ENCODE results near the gene CNOT9. TPM values are rescaled to one million over a fixed set of nuclear protein-coding genes. Genes with fewer than 3 reads are reported as not detected.

The CNOT9 gene
- total RNA-seq, 1 donor from 2014 or later, result 72.3 TPM

DNA sequence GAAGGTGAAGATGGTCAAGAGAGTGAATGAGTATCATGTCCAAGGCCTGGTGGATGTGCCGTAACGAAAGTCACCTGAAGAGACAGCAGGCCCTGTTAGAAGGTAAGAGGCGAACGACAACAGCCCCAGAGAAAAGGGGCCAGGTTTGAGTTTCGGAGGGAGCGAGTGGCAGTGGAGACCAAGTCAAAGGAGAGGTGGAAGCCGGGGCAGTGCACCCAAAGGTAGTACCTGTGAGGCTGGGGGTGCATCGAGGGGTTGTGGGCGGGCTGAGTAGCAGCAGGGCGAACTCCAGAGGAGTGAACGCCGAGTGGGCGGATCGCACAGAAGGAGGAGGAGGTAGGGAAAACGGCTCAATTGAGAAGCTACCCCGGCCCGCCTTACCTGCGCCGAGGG is 846 bp upstream of the CNOT9 start:
- no peak for DNase-seq (ENCODE audit: low spot score, unreplicated experiment)
- TF ChIP-seq, protein P1, sequence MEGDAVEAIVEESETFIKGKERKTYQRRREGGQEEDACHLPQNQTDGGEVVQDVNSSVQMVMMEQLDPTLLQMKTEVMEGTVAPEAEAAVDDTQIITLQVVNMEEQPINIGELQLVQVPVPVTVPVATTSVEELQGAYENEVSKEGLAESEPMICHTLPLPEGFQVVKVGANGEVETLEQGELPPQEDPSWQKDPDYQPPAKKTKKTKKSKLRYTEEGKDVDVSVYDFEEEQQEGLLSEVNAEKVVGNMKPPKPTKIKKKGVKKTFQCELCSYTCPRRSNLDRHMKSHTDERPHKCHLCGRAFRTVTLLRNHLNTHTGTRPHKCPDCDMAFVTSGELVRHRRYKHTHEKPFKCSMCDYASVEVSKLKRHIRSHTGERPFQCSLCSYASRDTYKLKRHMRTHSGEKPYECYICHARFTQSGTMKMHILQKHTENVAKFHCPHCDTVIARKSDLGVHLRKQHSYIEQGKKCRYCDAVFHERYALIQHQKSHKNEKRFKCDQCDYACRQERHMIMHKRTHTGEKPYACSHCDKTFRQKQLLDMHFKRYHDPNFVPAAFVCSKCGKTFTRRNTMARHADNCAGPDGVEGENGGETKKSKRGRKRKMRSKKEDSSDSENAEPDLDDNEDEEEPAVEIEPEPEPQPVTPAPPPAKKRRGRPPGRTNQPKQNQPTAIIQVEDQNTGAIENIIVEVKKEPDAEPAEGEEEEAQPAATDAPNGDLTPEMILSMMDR (IDR thresholded peaks at IDR 0.05; ENCODE audit: unreplicated experiment), result no peak
- Mint-ChIP-seq H3K4me1 (ENCODE audit: low read depth) (peaks cover 29% of the 10 kb centered on the region), H3K4me3 (ENCODE audit: low read depth) (peak overlapping the region; percentile 88), H3K27ac (peak overlapping the region; percentile 100), H3K36me3 (ENCODE audit: insufficient read depth) (peaks cover 5% of the 10 kb centered on the region), H3K9me3 (ENCODE audit: low read depth) (no peaks in the 10 kb centered on the region), H3K27me3 (no peaks in the 10 kb centered on the region)

DNA sequence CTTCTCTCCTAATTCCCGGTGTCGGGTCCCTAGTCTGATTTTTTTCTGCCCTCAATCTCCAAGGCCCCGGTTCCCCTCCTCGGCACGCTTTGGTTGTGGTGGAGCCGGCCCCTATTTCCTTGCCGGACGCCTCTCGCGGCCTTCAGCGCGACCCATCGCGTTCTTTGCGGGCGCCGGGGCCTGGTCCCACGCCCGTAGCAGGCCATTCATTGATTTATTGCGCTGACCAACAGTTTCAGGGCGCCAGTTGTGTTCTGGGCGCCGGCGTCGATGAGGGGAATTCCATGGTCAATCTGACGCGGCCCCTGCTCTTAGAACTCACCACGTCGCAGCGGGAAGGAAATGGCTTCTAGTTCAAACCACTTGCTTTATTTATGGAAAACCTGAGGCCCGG is 396 bp downstream of the CNOT9 start:
- Mint-ChIP-seq H3K4me1 (ENCODE audit: low read depth) (peaks cover 29% of the 10 kb centered on the region), H3K9me3 (ENCODE audit: low read depth) (no peaks in the 10 kb centered on the region), H3K27ac (peak overlapping the region; percentile 100), H3K27me3 (no peaks in the 10 kb centered on the region), H3K4me3 (ENCODE audit: low read depth) (peak overlapping the region; percentile 88), H3K36me3 (ENCODE audit: insufficient read depth) (peaks cover 5% of the 10 kb centered on the region)
- DNase-seq (ENCODE audit: low spot score, unreplicated experiment), result peak; percentile 43
- TF ChIP-seq, protein P1 (IDR thresholded peaks at IDR 0.05; ENCODE audit: unreplicated experiment), result no peak

DNA sequence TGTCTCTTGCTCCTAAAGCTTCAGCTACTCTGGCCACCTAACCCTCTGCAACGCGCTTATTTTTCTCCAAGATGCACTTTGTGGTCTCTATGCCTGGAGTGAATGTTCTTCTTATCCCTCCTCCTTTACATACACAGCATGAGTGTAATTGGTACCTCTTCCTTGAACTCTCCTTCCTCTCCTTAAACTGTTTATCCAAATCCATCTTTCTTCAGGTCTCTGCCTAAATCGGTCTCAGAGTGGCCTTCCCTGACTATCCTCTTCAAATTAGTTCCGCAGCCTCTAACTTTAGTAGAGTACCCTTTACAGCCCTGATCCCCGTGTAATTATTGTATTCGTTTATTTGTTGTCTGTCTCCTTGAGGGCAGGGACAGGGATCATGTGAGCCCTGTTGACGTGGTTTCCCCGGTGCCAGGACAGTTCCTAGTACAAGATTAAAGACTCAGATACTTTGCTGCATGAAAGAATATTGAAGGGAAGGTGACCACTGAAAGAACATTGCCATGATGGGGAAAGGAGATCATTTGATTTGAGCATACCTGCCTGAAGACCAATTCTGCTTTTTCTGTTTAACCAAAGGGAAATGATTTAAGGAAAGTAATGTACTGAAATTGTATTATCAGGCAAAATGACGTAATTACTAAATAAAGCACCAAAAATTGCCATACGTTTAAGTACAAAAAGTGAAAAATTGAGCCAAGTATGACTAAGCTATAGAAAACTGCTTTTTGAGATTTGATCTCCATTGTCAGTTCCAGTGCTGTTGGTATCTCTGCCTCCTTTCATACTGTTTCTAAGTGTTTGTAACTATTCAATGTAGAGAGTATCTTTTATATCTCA is 1.2 kb downstream of the CNOT9 start:
- peak overlapping the region; percentile 88 for H3K4me3 Mint-ChIP-seq (ENCODE audit: low read depth)

DNA sequence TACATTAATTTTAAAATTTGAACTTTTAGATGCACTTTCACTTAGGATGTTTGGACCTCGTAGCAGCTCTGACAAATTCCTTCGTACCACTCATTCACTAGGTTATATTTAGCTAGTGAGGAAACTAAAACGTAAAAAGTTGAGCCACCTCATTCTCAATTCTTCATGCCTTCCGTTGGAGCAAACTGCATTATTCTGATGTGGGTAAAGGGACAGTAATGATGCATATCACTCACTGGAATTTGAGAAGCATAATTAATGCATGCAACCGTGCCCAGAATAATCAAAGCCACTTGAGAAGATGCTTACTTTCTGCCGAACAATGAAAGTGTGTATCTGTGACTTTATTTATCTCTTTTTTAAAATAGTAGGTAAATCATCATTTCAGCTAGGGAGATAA is 2.2 kb downstream of the CNOT9 start:
- H3K4me3 Mint-ChIP-seq (ENCODE audit: low read depth), result peak overlapping the region; percentile 88
- peaks cover 28% of the 10 kb centered on the region for H3K4me1 Mint-ChIP-seq (ENCODE audit: low read depth)
- DNase-seq (ENCODE audit: low spot score, unreplicated experiment), result no peak
- peaks cover 3% of the 10 kb centered on the region for H3K36me3 Mint-ChIP-seq (ENCODE audit: insufficient read depth)
- H3K9me3 Mint-ChIP-seq (ENCODE audit: low read depth), result no peaks in the 10 kb centered on the region
- no peaks in the 10 kb centered on the region for H3K27me3 Mint-ChIP-seq
- no peak overlapping the region for H3K27ac Mint-ChIP-seq
- TF ChIP-seq, protein P1 (IDR thresholded peaks at IDR 0.05; ENCODE audit: unreplicated experiment), result no peak

More for the DNA sequence above, 1.2 kb downstream of the CNOT9 start:
- Mint-ChIP-seq H3K27ac (peak overlapping the region; percentile 100), H3K4me1 (ENCODE audit: low read depth) (peaks cover 28% of the 10 kb centered on the region), H3K9me3 (ENCODE audit: low read depth) (no peaks in the 10 kb centered on the region), H3K36me3 (ENCODE audit: insufficient read depth) (peaks cover 3% of the 10 kb centered on the region), H3K27me3 (no peaks in the 10 kb centered on the region)
- TF ChIP-seq, protein P1 (IDR thresholded peaks at IDR 0.05; ENCODE audit: unreplicated experiment), result no peak
- DNase-seq (ENCODE audit: low spot score, unreplicated experiment), result no peak

DNA sequence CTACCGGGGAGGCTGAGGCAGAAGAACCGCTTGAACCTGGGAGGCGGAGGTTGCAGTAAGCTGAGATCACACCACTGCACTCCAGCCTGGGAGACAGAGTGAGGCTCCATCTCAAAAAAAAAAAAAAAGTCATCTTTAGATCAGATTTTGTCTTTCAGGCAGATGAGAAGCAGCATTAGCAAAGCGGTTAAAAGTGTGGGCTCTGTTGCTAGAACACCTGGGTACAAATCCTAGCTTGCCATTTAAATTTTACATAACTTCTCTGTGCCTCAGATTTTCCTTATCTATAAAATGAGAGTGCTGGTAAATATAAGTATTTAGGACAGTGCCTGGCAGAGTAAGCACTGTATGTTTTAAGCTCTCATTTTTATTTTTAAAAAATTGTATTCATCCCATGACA is 8.2 kb downstream of the CNOT9 start:
- H3K9me3 Mint-ChIP-seq (ENCODE audit: low read depth), result no peaks in the 10 kb centered on the region
- DNase-seq (ENCODE audit: low spot score, unreplicated experiment), result no peak
- peaks cover 6% of the 10 kb centered on the region for H3K36me3 Mint-ChIP-seq (ENCODE audit: insufficient read depth)
- H3K4me3 Mint-ChIP-seq (ENCODE audit: low read depth), result no peak overlapping the region
- no peak overlapping the region for H3K27ac Mint-ChIP-seq
- H3K4me1 Mint-ChIP-seq (ENCODE audit: low read depth), result no peaks in the 10 kb centered on the region
- TF ChIP-seq, protein P1 (IDR thresholded peaks at IDR 0.05; ENCODE audit: unreplicated experiment), result no peak
- H3K27me3 Mint-ChIP-seq, result no peaks in the 10 kb centered on the region

Measured in progenitor cell of endocrine pancreas (in vitro differentiated cells).